Astrocyte (in vitro differentiated cells and primary cell): ENCODE measurements around the gene ZNF469. TPM values are rescaled to one million over a fixed set of nuclear protein-coding genes. Genes with fewer than 3 reads are reported as not detected.

Experiments used
- DNase-seq: peaks from one replicate; pipeline ENCODE4 v3.0.0-alpha.2; 2010; ENCODE audit warnings: low read depth
- FAIRE-seq: peaks from 2 replicates; lab custom pipeline; 2011; peaks lifted over from hg19 to GRCh38; lab: Jason Lieb, UNC
- H2AFZ ChIP-seq: 2 replicates; pipeline ENCODE4 v1.6.0; 2012; ENCODE audit warnings: low read depth, low read length, inconsistent platforms
- H3K27ac ChIP-seq: 2 replicates; pipeline ENCODE4 v1.5.1; 2011; ENCODE audit warnings: low read depth, low read length, inconsistent platforms
- H3K27me3 ChIP-seq: 2 replicates; pipeline ENCODE4 v1.6.0; 2011; ENCODE audit warnings: low read length, inconsistent platforms; ENCODE audit not compliant: insufficient read depth
- H3K36me3 ChIP-seq: 2 replicates; pipeline ENCODE4 v1.5.1; 2011; ENCODE audit warnings: low read length, inconsistent platforms; ENCODE audit not compliant: insufficient read depth
- H3K4me1 ChIP-seq: 2 replicates; pipeline ENCODE4 v1.5.1; 2011; ENCODE audit warnings: low read length, inconsistent platforms; ENCODE audit not compliant: insufficient read depth
- H3K4me2 ChIP-seq: 2 replicates; pipeline ENCODE4 v1.6.0; 2012; ENCODE audit warnings: low read length, inconsistent platforms
- H3K4me3 ChIP-seq: 2 replicates; pipeline ENCODE4 v1.5.1; 2011; ENCODE audit warnings: low read depth, mild to moderate bottlenecking, low read length, inconsistent platforms; ENCODE audit not compliant: insufficient read depth
- H3K79me2 ChIP-seq: 2 replicates; pipeline ENCODE4 v1.6.0; 2012; ENCODE audit warnings: mild to moderate bottlenecking, low read length, inconsistent platforms; ENCODE audit not compliant: insufficient read depth
- H3K9ac ChIP-seq: 2 replicates; pipeline ENCODE4 v1.6.0; 2012; ENCODE audit warnings: mild to moderate bottlenecking, low read length, inconsistent platforms
- H3K9me3 ChIP-seq: 2 replicates; pipeline ENCODE4 v1.5.1; 2012; ENCODE audit warnings: low read depth, mild to moderate bottlenecking, low read length, inconsistent platforms; ENCODE audit not compliant: insufficient read depth
- H4K20me1 ChIP-seq: 2 replicates; pipeline ENCODE4 v1.6.0; 2012; ENCODE audit warnings: low read length, inconsistent platforms; ENCODE audit not compliant: insufficient read depth
- H3K27ac Mint-ChIP-seq: one replicate; pipeline ENCODE4 v1.8.0; 2021; ENCODE audit warnings: mild to moderate bottlenecking, mixed read lengths; ENCODE audit not compliant: unreplicated experiment
- H3K27me3 Mint-ChIP-seq: one replicate; pipeline ENCODE4 v1.8.0; 2021; ENCODE audit warnings: low read depth, mixed read lengths; ENCODE audit not compliant: unreplicated experiment
- H3K36me3 Mint-ChIP-seq: one replicate; pipeline ENCODE4 v1.8.0; 2021; ENCODE audit warnings: low read depth, mixed read lengths; ENCODE audit not compliant: unreplicated experiment
- H3K4me1 Mint-ChIP-seq: one replicate; pipeline ENCODE4 v1.8.0; 2021; ENCODE audit warnings: low read depth, mixed read lengths; ENCODE audit not compliant: unreplicated experiment
- H3K4me3 Mint-ChIP-seq: one replicate; pipeline ENCODE4 v1.8.0; 2021; ENCODE audit warnings: mild to moderate bottlenecking, moderate library complexity, mixed read lengths; ENCODE audit not compliant: unreplicated experiment
- H3K9me3 Mint-ChIP-seq: one replicate; pipeline ENCODE4 v1.8.0; 2021; ENCODE audit warnings: mild to moderate bottlenecking, mixed read lengths; ENCODE audit not compliant: unreplicated experiment
- EZH2 ChIP-seq: IDR thresholded peaks from 2 replicates; pipeline ENCODE4 v1.6.1; 2012; ENCODE audit warnings: mild to moderate bottlenecking, low read length, inconsistent platforms; ENCODE audit not compliant: insufficient read depth
- total RNA-seq: library from RNA; stranded (reverse); gene quantifications from 2 replicates; pipeline ENCODE4 v1.2.1, GENCODE V29; 2021
- TF ChIP-seq, protein P1 (sequence below): IDR thresholded peaks from 2 replicates; pipeline ENCODE4 v1.5.1; 2011; ENCODE audit warnings: low read depth, mild to moderate bottlenecking, inconsistent platforms, low read length, moderate library complexity; ENCODE audit not compliant: insufficient read depth

ZNF469 gene
- total RNA-seq, 1 donor from 2014 or later, result 17.7 TPM

DNA sequence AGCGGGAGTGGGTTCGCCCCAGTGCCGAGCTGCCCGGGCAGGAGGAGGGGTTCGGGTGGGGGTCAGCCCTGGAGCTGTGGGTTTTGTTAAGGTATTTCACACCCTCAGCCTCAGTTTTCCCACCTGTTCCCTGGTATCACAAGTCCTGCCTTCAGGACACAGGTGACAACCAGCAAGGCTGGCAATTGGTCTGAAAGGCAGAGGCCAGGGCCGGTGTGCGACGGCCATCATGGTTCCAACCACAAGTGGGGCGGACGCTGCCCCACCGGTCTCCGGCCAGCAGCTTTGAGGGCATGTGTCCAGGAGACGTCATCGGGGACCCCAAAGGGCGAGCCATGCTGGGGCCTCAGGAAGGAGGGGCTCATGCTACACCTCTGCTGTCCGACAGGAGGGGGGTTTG, 10.8 kb downstream of the ZNF469 start:
- H3K4me3 Mint-ChIP-seq, result no peak overlapping the region
- no peaks in the 10 kb centered on the region for H3K27me3 ChIP-seq
- peaks cover 42% of the 10 kb centered on the region for H3K36me3 Mint-ChIP-seq
- H4K20me1 ChIP-seq, result peaks cover 96% of the 10 kb centered on the region
- H3K4me2 ChIP-seq, result no peak overlapping the region
- no peak overlapping the region for H3K27ac Mint-ChIP-seq
- no peak overlapping the region for H3K4me3 ChIP-seq
- H3K9me3 ChIP-seq, result no peaks in the 10 kb centered on the region
- H2AFZ ChIP-seq, result no peak overlapping the region
- TF ChIP-seq, protein P1, sequence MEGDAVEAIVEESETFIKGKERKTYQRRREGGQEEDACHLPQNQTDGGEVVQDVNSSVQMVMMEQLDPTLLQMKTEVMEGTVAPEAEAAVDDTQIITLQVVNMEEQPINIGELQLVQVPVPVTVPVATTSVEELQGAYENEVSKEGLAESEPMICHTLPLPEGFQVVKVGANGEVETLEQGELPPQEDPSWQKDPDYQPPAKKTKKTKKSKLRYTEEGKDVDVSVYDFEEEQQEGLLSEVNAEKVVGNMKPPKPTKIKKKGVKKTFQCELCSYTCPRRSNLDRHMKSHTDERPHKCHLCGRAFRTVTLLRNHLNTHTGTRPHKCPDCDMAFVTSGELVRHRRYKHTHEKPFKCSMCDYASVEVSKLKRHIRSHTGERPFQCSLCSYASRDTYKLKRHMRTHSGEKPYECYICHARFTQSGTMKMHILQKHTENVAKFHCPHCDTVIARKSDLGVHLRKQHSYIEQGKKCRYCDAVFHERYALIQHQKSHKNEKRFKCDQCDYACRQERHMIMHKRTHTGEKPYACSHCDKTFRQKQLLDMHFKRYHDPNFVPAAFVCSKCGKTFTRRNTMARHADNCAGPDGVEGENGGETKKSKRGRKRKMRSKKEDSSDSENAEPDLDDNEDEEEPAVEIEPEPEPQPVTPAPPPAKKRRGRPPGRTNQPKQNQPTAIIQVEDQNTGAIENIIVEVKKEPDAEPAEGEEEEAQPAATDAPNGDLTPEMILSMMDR, result no peak
- TF ChIP-seq EZH2, result no peak
- peaks cover 94% of the 10 kb centered on the region for H3K79me2 ChIP-seq
- DNase-seq (no peak), FAIRE-seq (no peak)
- peaks cover 10% of the 10 kb centered on the region for H3K27me3 Mint-ChIP-seq
- peaks cover 3% of the 10 kb centered on the region for H3K36me3 ChIP-seq
- no peak overlapping the region for H3K27ac ChIP-seq
- H3K9me3 Mint-ChIP-seq, result peaks cover 3% of the 10 kb centered on the region
- H3K9ac ChIP-seq, result no peak overlapping the region
- H3K4me1 Mint-ChIP-seq, result no peaks in the 10 kb centered on the region
- H3K4me1 ChIP-seq, result peaks cover 3% of the 10 kb centered on the region

DNA sequence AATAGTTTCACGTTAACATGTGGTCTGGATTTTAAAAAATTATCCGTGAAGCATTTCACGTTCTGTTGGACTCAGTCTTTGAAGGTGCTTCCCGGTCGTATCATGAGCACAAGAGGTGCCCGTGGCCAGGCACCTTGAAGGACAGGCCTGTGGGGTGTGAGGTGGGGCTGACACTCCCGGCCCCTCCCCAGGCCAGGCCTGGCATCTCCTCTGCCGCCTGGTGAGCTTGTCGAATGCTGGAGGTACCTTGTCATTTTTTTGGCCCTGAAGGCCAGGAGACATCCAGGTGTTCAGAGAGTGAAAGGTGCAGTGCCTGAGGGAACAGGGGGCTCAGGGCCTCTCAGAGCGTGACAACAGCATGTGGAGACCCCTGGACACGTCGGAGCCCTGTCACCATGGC, 11.7 kb downstream of the ZNF469 start:
- Histone ChIP-seq H3K4me1 (no peaks in the 10 kb centered on the region), H3K27ac (no peak overlapping the region), H3K36me3 (peaks cover 3% of the 10 kb centered on the region), H3K4me3 (no peak overlapping the region), H2AFZ (no peak overlapping the region), H3K4me2 (no peak overlapping the region), H3K9me3 (no peaks in the 10 kb centered on the region), H3K79me2 (peaks cover 94% of the 10 kb centered on the region), H3K9ac (no peak overlapping the region), H4K20me1 (peaks cover 96% of the 10 kb centered on the region), H3K27me3 (no peaks in the 10 kb centered on the region)
- H3K4me1 Mint-ChIP-seq, result no peaks in the 10 kb centered on the region
- peaks cover 3% of the 10 kb centered on the region for H3K9me3 Mint-ChIP-seq
- TF ChIP-seq, protein P1, result no peak
- TF ChIP-seq EZH2, result no peak
- no peak overlapping the region for H3K4me3 Mint-ChIP-seq
- no peak for FAIRE-seq
- H3K27me3 Mint-ChIP-seq, result peaks cover 8% of the 10 kb centered on the region
- DNase-seq, result no peak
- no peak overlapping the region for H3K27ac Mint-ChIP-seq
- H3K36me3 Mint-ChIP-seq, result peaks cover 43% of the 10 kb centered on the region

DNA sequence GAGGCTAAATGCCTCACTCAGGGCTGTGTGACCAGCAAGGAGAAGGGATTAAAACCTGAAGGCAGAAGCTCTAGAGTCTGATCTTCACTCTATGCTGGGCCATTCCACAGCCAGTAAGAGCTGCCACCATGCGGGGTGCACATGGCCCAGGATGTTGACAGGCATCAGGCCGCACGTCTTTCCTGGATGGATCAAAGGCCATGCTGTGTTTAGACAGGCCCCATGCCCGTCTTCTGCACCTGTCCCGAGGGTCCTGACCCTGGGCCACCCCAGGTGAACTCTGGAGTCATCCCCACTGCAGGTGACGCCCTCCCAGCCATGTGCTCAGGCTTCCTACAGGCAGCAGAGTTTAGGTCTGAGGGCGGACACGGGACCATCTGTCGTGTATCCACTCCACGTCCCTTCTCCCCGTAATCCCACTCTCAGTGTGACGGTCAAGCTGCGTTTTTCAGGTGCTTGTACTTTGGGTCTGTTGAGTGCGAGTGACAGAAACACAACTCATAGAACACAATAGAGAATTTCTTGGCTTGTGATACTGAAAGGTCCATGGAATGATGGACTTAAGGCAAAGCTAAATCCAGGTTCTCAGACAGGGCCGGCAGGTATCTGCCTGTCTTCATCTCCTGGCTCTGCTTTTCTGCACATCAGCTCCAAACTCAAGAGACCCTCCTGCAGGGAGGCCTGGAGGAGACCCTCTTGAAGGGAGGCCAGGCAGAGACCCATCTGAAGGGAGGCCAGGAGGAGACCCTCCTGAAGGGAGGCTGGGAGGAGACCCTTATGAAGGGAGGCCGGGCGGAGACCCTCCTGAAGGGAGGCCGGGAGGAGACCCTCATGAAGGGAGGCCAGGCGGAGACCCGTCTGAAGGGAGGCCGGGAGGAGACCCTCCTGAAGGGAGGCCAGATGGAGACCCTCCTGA, 13.2 kb downstream of the ZNF469 start:
- DNase-seq, result no peak
- TF ChIP-seq EZH2, result no peak
- TF ChIP-seq, protein P1, result no peak
- Mint-ChIP-seq H3K4me1 (no peaks in the 10 kb centered on the region), H3K4me3 (no peak overlapping the region), H3K27me3 (peaks cover 4% of the 10 kb centered on the region), H3K27ac (no peak overlapping the region), H3K36me3 (peaks cover 39% of the 10 kb centered on the region), H3K9me3 (peaks cover 3% of the 10 kb centered on the region)
- H3K27me3 ChIP-seq, result no peaks in the 10 kb centered on the region
- H3K4me2 ChIP-seq, result no peak overlapping the region
- no peak overlapping the region for H2AFZ ChIP-seq
- H3K27ac ChIP-seq, result no peak overlapping the region
- FAIRE-seq, result no peak
- peaks cover 94% of the 10 kb centered on the region for H4K20me1 ChIP-seq
- H3K79me2 ChIP-seq, result peaks cover 84% of the 10 kb centered on the region
- peaks cover 3% of the 10 kb centered on the region for H3K36me3 ChIP-seq
- no peak overlapping the region for H3K9ac ChIP-seq
- H3K9me3 ChIP-seq, result no peaks in the 10 kb centered on the region
- H3K4me3 ChIP-seq, result no peak overlapping the region
- H3K4me1 ChIP-seq, result no peaks in the 10 kb centered on the region
